HG03196 (cell line): ENCODE results near the gene CSNK2B.

Experiments
- ATAC-seq: cut with Tn5 transposase; IDR thresholded peaks from one replicate; pipeline ENCODE4 v1.9.1; 2021; ENCODE audit not compliant: unreplicated experiment

Gene CSNK2B

GRCh38 chr6:31660381-31661261 is 5.3 kb upstream of the CSNK2B start, which contains the start of gene C6orf47:
Gene C6orf47, minus strand, starts transcription at chr6:31660778. Its CDS starts 831 bp downstream, at chr6:31659947.
- ATAC-seq, result no peak

GRCh38 chr6:31661262-31662123 is 4.4 kb upstream of the CSNK2B start:
- no peak for ATAC-seq

DNA sequence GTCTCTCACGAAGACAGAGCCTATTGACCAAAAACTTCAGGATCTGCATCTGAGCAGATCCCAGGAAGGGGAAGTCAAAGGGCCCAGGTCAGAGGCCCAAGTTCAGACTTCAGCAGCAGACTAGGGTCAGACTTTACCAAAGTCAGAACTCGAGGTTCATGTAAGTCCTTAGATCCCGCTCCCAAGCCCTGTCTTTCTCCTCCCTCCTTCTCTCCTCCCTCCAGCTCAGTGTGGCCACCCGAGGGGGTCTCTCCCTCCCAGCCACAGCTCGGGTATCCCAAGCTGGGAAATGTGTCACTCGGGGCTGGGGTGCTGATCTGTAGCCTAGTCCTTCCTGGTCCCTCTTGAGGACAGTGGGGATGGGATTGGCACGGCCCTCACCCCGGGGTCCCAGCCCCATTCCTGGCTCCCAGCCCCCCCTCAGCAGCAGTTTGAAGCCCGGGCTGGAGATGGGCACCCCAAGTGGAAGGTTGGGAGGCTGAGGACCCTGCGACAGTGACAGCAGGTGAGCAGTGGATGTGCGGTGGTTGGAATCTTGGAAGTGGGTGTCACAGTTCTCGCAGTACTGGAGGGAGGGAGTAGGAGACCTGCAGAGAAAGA is 3.7 kb upstream of the CSNK2B start:
- no peak for ATAC-seq

DNA sequence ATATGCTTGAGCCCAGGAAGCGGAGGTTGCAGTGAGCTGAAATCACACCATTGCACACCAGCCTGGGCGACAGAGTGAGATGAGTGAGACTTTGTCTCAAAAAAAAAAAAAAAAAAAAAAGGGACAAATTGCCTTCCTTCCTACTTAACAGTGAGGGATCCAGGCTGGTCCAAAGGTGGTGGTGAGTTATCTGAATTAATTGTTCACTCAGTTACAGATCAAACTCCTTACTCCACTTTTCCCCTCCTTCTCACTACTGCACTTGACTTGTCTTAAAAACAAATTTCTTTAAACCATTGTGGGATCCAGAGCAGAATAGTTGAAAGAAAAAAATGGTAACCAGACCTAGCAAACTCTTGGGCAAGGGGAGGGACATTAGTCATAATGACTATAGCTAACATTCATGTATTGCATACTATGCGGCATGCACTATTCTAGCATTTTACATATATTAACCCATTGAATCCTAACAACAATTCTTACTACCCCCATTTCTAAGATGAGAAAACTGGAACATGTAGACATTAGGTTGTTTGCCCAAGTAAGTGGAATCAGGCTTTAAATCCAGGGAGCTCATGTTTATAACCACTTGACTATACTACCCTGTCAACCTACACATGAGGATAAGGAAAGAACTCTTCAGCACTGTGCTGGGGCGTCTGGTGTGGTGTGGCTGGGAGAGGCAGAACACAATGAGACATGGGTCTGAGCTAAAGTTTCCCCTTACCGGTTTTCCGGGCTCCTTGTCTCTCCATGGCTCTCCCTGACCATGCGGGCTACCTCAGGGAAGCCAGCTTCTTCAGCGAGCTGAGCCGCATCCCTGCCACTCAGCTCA is 2.5 kb upstream of the CSNK2B start:
- ATAC-seq, result no peak

- no peak for ATAC-seq
These were observed 1.7 kb upstream of the CSNK2B start for GRCh38 chr6:31663961-31664789.

DNA sequence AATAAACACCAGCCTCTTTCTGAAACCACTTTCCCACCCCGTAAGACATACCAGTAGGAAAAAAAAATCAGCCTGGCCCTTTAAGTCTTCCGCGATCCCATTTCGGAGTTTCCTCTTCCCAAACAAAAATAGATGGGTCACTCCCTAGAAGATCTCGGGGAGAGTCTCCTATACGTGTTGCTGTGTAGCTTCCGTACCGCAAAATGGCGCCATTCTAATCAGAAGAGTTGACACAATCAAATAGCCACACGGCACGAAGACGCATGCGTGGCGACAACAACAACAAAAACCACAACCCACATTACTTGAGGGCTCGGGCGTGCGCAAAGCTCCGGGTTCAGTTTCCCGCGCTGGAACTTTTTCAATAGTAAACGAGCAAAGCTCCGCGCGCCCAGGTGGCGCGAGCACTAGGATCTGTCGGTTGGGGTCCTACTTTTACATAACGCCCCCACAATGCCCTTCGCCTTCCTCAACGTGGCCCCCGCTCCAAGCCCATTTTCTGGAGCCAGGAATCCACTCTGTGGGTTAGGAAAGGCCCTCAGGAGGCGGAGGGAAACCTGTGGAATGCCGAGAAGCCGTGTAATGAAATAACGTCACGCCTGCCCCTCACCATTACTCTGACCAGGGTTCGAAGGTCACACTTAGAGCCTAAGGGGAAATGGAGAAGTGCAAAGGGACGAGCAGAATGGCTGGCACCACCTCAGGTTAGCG is 935 bp upstream of the CSNK2B start, which contains the start of gene GPANK1:
Gene GPANK1 (minus strand): TSS at position 208 of the 711 bp plus-strand sequence. CDS start 519 bp downstream, outside the sequence.
- peak; percentile 33 for ATAC-seq

GRCh38 chr6:31666337-31666965 is 571 bp downstream of the CSNK2B start:
- ATAC-seq, result no peak

GRCh38 chr6:31669676-31670075 is 3.8 kb downstream of the CSNK2B start, which contains the start of gene LY6G5B:
Gene LY6G5B, plus strand, starts transcription at chr6:31669976. Its CDS starts 975 bp downstream, at chr6:31670951.
- no peak for ATAC-seq

- ATAC-seq, result no peak
These were observed 10.5 kb downstream of the CSNK2B start for GRCh38 chr6:31676322-31676903.

DNA sequence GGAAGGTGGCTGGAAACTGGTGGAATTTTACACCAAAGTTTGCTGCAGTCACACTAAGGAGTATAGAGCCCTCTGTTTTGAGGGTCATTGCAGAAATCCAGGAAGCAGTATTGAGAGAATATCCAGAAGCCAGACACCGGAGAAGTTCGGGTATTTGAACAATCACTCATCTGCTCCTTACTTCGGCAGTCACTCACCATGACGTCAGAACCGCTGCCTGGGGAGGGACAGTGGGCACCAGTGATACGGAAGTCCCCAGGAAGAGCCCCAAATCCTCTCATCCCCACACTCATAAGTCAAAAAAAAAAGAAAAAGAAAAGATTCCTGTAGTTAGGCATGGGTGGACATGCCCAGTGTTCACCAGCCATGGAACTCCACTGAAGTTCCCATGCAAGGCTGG is 11.0 kb downstream of the CSNK2B start:
- ATAC-seq, result no peak

- ATAC-seq, result no peak
These were observed 12.1 kb downstream of the CSNK2B start for GRCh38 chr6:31677955-31678354.

- no peak for ATAC-seq
These were observed 14.6 kb downstream of the CSNK2B start, which contains the start of gene LY6G5C for GRCh38 chr6:31680226-31681134. Gene LY6G5C, minus strand, starts transcription at chr6:31681067. Its CDS starts 694 bp downstream, at chr6:31680373.

GRCh38 chr6:31681135-31681671 is 15.3 kb downstream of the CSNK2B start:
- ATAC-seq, result no peak

DNA sequence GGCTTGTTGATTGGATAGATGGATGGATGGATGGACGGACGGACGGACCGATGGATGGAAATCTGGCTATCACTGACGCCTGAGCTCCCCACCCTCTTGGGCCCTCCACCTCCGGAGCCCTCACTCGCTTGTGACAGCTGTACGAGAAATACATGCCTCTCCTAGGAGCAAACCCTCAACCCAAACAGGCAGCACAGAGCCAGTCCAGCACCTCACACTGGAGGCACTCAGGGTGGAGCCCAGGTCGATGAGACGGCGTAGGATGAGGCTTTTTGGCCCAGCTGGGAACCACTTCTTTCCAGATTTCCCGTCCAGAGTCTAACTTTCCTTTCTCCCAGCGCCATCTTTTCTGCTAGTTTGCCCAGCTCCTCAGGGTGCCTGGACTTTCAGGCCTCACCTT is 17.7 kb downstream of the CSNK2B start:
- no peak for ATAC-seq

DNA sequence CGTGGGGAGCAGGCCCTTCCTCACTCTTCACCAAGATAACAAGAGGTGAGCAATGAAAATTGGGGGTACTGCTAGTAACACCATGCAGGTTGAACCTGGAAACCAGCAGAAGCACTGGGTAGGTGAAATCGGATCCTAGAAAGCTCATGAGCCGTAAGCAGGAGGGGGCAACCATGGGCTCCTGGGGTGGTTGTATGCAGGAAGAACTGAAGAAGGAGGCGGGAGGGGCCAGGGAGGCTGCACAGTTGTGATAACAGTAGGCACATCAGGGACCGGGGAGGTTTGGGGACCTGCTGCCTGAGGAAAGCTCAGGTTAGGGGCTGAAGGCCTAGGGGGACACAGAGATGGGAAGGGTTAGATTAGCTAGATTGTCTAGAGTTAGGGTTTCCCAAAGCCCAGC is 20.6 kb downstream of the CSNK2B start:
- no peak for ATAC-seq

- no peak for ATAC-seq
These were observed 21.4 kb downstream of the CSNK2B start for GRCh38 chr6:31687321-31687720.
